ENCODE measurements around the gene KATNAL1.

DNA sequence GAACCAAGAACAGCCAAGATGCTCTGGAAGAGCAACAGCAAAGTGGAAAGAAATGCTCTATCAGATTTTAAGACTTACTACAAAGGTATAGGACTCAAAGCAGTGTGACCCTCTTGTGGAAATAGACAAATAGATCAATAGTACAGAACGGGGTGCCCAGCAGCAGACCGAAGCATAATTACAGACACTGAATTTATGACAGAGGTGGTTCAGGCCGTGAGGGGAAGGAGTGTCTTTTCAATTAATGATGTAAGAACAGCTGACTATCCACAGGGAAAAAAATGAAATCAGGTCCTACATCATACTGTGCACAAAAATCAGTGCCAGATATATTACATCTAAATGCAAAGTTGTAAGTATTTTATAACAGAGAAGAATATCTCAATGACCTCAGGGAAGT is 95.6 kb downstream of the KATNAL1 start:
- TF ChIP-seq POLR2AphosphoS5 (IDR thresholded peaks at IDR 0.05; ENCODE audit: low read depth, low read length): no peak
- TF ChIP-seq POLR2A (IDR thresholded peaks at IDR 0.05; ENCODE audit: low read depth, low read length): no peak

Data from GM12892 (cell line).